ENCODE measurements around the gene SLC22A5. TPM values are rescaled to one million over a fixed set of nuclear protein-coding genes. Genes with fewer than 3 reads are reported as not detected.

SLC22A5 gene
- polyA plus RNA-seq, 2 of the 4 experiments (the other 2 are of a cell fraction) = 27.4 to 35.3 TPM

- Histone ChIP-seq H3K27ac (peak overlapping the region in 1 of 2 experiments; percentile 36; a peak in 3 of 6 replicates), H3K4me2 (no peak overlapping the region), H3K9me3 (no peaks in the 10 kb centered on the region), H3K4me1 (peaks cover 57% of the 10 kb centered on the region), H3K4me3 (no peak overlapping the region)
- TF ChIP-seq POLR2A (IDR thresholded peaks at IDR 0.05; ENCODE audit: low read length) (no peak), HDAC2 (IDR thresholded peaks at IDR 0.05) (no peak), SREBF2 (IDR thresholded peaks at IDR 0.05) (no peak), CBX2 (IDR thresholded peaks at IDR 0.05; ENCODE audit: borderline replicate concordance, low read depth) (no peak), ZFP36 (IDR thresholded peaks at IDR 0.05; ENCODE audit: borderline replicate concordance, partially characterized antibody) (no peak), HOXB13 (CRISPR knock-in tag; IDR thresholded peaks at IDR 0.05; ENCODE audit: low read depth) (no peak), BCL3 (IDR thresholded peaks at IDR 0.05) (no peak), MAFK (IDR thresholded peaks at IDR 0.05; ENCODE audit: partially characterized antibody) (no peak), HOXB5 (CRISPR knock-in tag; IDR thresholded peaks at IDR 0.05) (no peak), POLR2AphosphoS2 (conservative IDR thresholded peaks at IDR 0.05; ENCODE audit: low read length) (no peak), RCOR1 (IDR thresholded peaks at IDR 0.05; ENCODE audit: low read depth, low read length) (no peak), EHMT2 (IDR thresholded peaks at IDR 0.05; ENCODE audit: low read depth) (no peak), NPAS2 (CRISPR knock-in tag; IDR thresholded peaks at IDR 0.05; ENCODE audit: borderline replicate concordance) (no peak), RAD21 (conservative IDR thresholded peaks at IDR 0.05 in 1 of 2, IDR thresholded peaks at IDR 0.05 in 1 of 2) (no peak), CTCF (IDR thresholded peaks at IDR 0.05) (no peak), HMGXB4 (CRISPR knock-in tag; IDR thresholded peaks at IDR 0.05; ENCODE audit: borderline replicate concordance) (no peak), ESRRA (IDR thresholded peaks at IDR 0.05; ENCODE audit: borderline replicate concordance, low read length) (no peak), ZNF302 (CRISPR knock-in tag; IDR thresholded peaks at IDR 0.05) (no peak), PBX3 (IDR thresholded peaks at IDR 0.05) (no peak)
- DNase-seq (ENCODE audit: low read depth in 1 of 2, low spot score in 1 of 2) (no peak), FAIRE-seq (no peak), ATAC-seq (no peak)
- WGBS (ENCODE audit: missing lambda C conversion rate) = 85% methylated on average over 3 of the region's 3 CpGs
- ChIA-PET CTCF (interaction anchor here (0.6 to 10.7 kb wide), 9 partner anchors 11 to 152 kb away, joined by 3 to 91 read pairs (median 8); partner anchors contain the start of gene IRF1), POLR2A (interaction anchor here (1.0 to 1.9 kb wide), 3 partner anchors 67 to 73 kb away, joined by 3 to 10 read pairs (median 4); partner anchors contain the start of gene IRF1)
Observed at GRCh38 chr5:132423438-132423898, 54.0 kb downstream of the SLC22A5 start.

GRCh38 chr5:132424167-132424880 lies 54.8 kb downstream of the SLC22A5 start:
- WGBS (ENCODE audit: missing lambda C conversion rate) = 72% methylated on average over 3 of the region's 3 CpGs
- no peaks in the 10 kb centered on the region for H3K9me3 ChIP-seq
- no peak for DNase-seq (ENCODE audit: low read depth in 1 of 2, low spot score in 1 of 2)
- H3K4me1 ChIP-seq = peaks cover 62% of the 10 kb centered on the region
- no peak overlapping the region for H3K4me2 ChIP-seq
- ATAC-seq = no peak
- no peak for FAIRE-seq
- ChIA-PET POLR2A (interaction anchor here (1.2 to 1.9 kb wide), 3 partner anchors 14 to 72 kb away, joined by 3 to 10 read pairs (median 3); partner anchors contain the start of gene IRF1), CTCF (interaction anchor here (0.6 to 10.7 kb wide), 10 partner anchors 10 to 102 kb away, joined by 3 to 91 read pairs (median 6); partner anchors contain the start of gene IRF1)
- H3K27ac ChIP-seq = peak overlapping the region in 1 of 2 experiments; percentile 84; a peak in 2 of 6 replicates
- TF ChIP-seq TFCP2L1 (CRISPR knock-in tag; IDR thresholded peaks at IDR 0.05) = no peak
- TF ChIP-seq CHD4 (IDR thresholded peaks at IDR 0.05; ENCODE audit: borderline replicate concordance) = no peak
- TF ChIP-seq MAFK (IDR thresholded peaks at IDR 0.05; ENCODE audit: partially characterized antibody) = no peak
- no peak for TF ChIP-seq NPAS2 (CRISPR knock-in tag; IDR thresholded peaks at IDR 0.05; ENCODE audit: borderline replicate concordance)
- no peak for TF ChIP-seq ATOH8 (CRISPR knock-in tag; IDR thresholded peaks at IDR 0.05; ENCODE audit: low read depth)
- TF ChIP-seq ZSCAN20 (CRISPR knock-in tag; IDR thresholded peaks at IDR 0.05) = no peak
- TF ChIP-seq SREBF2 (IDR thresholded peaks at IDR 0.05) = no peak
- TF ChIP-seq MAZ (IDR thresholded peaks at IDR 0.05; ENCODE audit: borderline replicate concordance, low read depth, low read length) = no peak
- no peak for TF ChIP-seq CEBPB (IDR thresholded peaks at IDR 0.05)
- TF ChIP-seq PHF8 (IDR thresholded peaks at IDR 0.05; ENCODE audit: borderline replicate concordance, low read depth) = no peak
- no peak for TF ChIP-seq RARB (CRISPR knock-in tag; IDR thresholded peaks at IDR 0.05)
- no peak overlapping the region for H3K4me3 ChIP-seq
